CD14-positive monocyte (primary cell): ENCODE measurements around the gene MBD3. TPM values are rescaled to one million over a fixed set of nuclear protein-coding genes. Genes with fewer than 3 reads are reported as not detected.

Experiments
- DNase-seq, 3 donors: peaks; one replicate each; pipeline ENCODE4 v3.0.0-alpha.2; 2011 to 2022
- H2AFZ ChIP-seq: 2 replicates; pipeline ENCODE4 v1.6.0; 2012; ENCODE audit warnings: mild to moderate bottlenecking, low read depth, low read length, inconsistent platforms; ENCODE audit not compliant: insufficient read depth, poor library complexity, severe bottlenecking
- H3K27ac ChIP-seq, 2 donors: 1 replicate in 1 of 2; 2 replicates in 1 of 2; pipeline ENCODE4 v1.5.1; 2012 to 2013; ENCODE audit warnings: low read length in 2 of 2, control low read depth in 1 of 2, inconsistent platforms in 1 of 2, low read depth in 1 of 2, mild to moderate bottlenecking in 1 of 2
- H3K27me3 ChIP-seq, 2 donors: one replicate each; pipeline versions ENCODE4 v1.6.0 to v1.6.1; 2011 to 2013; ENCODE audit warnings: low read length in 2 of 2; ENCODE audit not compliant: control insufficient read depth in 2 of 2, insufficient read depth in 2 of 2
- H3K36me3 ChIP-seq, 2 donors: replicated peaks in 1 of 2; 1 replicate in 1 of 2; 2 replicates in 1 of 2; pipeline versions ENCODE4 v1.5.1 to v1.6.1; 2012 to 2013; ENCODE audit warnings: low read length in 2 of 2, control low read depth in 1 of 2, inconsistent platforms in 1 of 2, mild to moderate bottlenecking in 1 of 2; ENCODE audit not compliant: insufficient read depth in 2 of 2, control insufficient read depth in 1 of 2
- H3K4me1 ChIP-seq, 2 donors: 1 replicate in 1 of 2; 2 replicates in 1 of 2; pipeline versions ENCODE4 v1.5.1 to v1.6.1; 2012 to 2013; ENCODE audit warnings: low read length in 2 of 2, control low read depth in 1 of 2, inconsistent platforms in 1 of 2, mild to moderate bottlenecking in 1 of 2, moderate library complexity in 1 of 2; ENCODE audit not compliant: insufficient read depth in 2 of 2, control insufficient read depth in 1 of 2
- H3K4me2 ChIP-seq: replicated peaks from 2 replicates; pipeline ENCODE3; 2012; ENCODE audit warnings: low read length, moderate library complexity, mild to moderate bottlenecking; ENCODE audit not compliant: poor library complexity, severe bottlenecking; ENCODE audit errors: extremely low read depth
- H3K4me3 ChIP-seq, 3 experiments: fragments of 200-600 bp in 1 of 3; sonication (generic) in 1 of 3; replicated peaks in 1 of 3; 1 replicate in 2 of 3; 2 replicates in 1 of 3; pipeline ENCODE4 v1.5.1; 2011 to 2013; ENCODE audit warnings: low read length in 3 of 3, mild to moderate bottlenecking in 3 of 3, control low read depth in 2 of 3, low read depth in 2 of 3, inconsistent platforms in 1 of 3, moderate library complexity in 1 of 3
- H3K79me2 ChIP-seq: 2 replicates; pipeline ENCODE4 v1.6.0; 2012; ENCODE audit warnings: mild to moderate bottlenecking, control low read depth, inconsistent platforms, low read length, moderate library complexity; ENCODE audit not compliant: insufficient read depth
- H3K9ac ChIP-seq: 2 replicates; pipeline ENCODE4 v1.6.0; 2017; ENCODE audit warnings: low read length, mild to moderate bottlenecking; ENCODE audit not compliant: insufficient read depth, poor library complexity, severe bottlenecking
- H3K9me3 ChIP-seq, 2 donors: replicated peaks in 1 of 2; 1 replicate in 1 of 2; 2 replicates in 1 of 2; pipeline versions ENCODE4 v1.5.1 to v1.6.1; 2012 to 2013; ENCODE audit warnings: low read length in 2 of 2, control low read depth in 1 of 2; ENCODE audit not compliant: control insufficient read depth in 1 of 2, insufficient read depth in 1 of 2
- H4K20me1 ChIP-seq: 2 replicates; pipeline ENCODE4 v1.6.0; 2012; ENCODE audit warnings: mild to moderate bottlenecking, low read length, control low read depth, moderate library complexity; ENCODE audit not compliant: insufficient read depth
- H3K27ac Mint-ChIP-seq, 7 donors: one replicate each; pipeline ENCODE4 v1.8.0; 2020; ENCODE audit warnings: mild to moderate bottlenecking in 7 of 7, mixed read lengths in 7 of 7, moderate library complexity in 6 of 7, inconsistent platforms in 2 of 7
- H3K27me3 Mint-ChIP-seq, 3 donors: one replicate each; pipeline ENCODE4 v1.8.0; 2021 to 2022; ENCODE audit warnings: low read depth in 3 of 3, mild to moderate bottlenecking in 3 of 3, mixed read lengths in 3 of 3, moderate library complexity in 3 of 3, inconsistent platforms in 1 of 3
- H3K36me3 Mint-ChIP-seq, 2 donors: one replicate each; pipeline ENCODE4 v1.8.0; 2020; ENCODE audit warnings: mixed read lengths in 2 of 2, inconsistent platforms in 1 of 2, mild to moderate bottlenecking in 1 of 2
- H3K4me1 Mint-ChIP-seq: one replicate; pipeline ENCODE4 v1.8.0; 2020; ENCODE audit warnings: mild to moderate bottlenecking, mixed read lengths
- H3K4me3 Mint-ChIP-seq, 2 donors: one replicate each; pipeline ENCODE4 v1.8.0; 2020; ENCODE audit warnings: mild to moderate bottlenecking in 2 of 2, mixed read lengths in 2 of 2, moderate library complexity in 1 of 2
- H3K9me3 Mint-ChIP-seq, 7 donors: one replicate each; pipeline ENCODE4 v1.8.0; 2020 to 2022; ENCODE audit warnings: mixed read lengths in 7 of 7, mild to moderate bottlenecking in 6 of 7, moderate library complexity in 6 of 7, inconsistent platforms in 2 of 7
- WGBS: methylation state at CpG from one replicate; pipeline ENCODE4 v1.1.5; 2013; ENCODE audit warnings: missing lambda C conversion rate; ENCODE audit not compliant: insufficient coverage; 5-methylcytosine and 5-hydroxymethylcytosine counted together
- intact Hi-C, 2 donors: fragments of 100-400 bp; cut with micrococcal nuclease; formaldehyde crosslinking; loops; one replicate each; pipeline versions ENCODE4 v1.15.0 to v1.15.1; 2023
- polyA plus RNA-seq, 3 donors: library from polyadenylated mRNA; depleted of rRNA in 1 of 3; unstranded in 2 of 3; stranded (reverse) in 1 of 3; fragments of 300-500 nt in 2 of 3; fragments of >200 nt in 1 of 3; fragmentation: Illumina TruSeq in 2 of 3; gene quantifications; 1 replicate in 2 of 3; 2 replicates in 1 of 3; pipeline ENCODE4 v1.2.3, GENCODE V29; 2012 to 2021
- TF ChIP-seq, protein P1 (sequence below): fragments of 200-600 bp; IDR thresholded peaks from one replicate; pipeline ENCODE4 v1.8.0; 2022; ENCODE audit warnings: antibody characterized with exemption, mild to moderate bottlenecking

The MBD3 gene
- polyA plus RNA-seq, 3 donors, result 2.6 to 35.3 (median 4.9) TPM

DNA sequence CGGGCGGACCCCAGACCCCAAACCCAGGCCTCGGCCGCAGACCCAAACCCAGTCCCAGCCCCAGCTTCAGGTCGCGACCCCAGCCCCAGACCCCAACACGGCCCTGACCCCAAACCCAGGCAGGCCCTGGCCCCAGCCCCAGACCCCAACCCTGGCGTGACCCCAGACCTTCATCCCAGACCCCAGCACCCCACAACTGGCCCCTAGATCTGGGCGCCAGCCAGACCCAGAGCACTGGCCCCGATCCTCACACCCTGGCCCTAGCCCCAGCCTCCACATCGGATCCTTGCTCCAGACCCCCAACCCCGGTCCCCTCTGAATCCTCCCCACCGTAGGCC, 7.5 kb downstream of the MBD3 start:
- whole genome bisulfite sequencing, result 98% methylated on average over 11 of the region's 13 CpGs
- Histone ChIP-seq H3K36me3 (peaks cover 35 to 54% of the 10 kb centered on the region in 2 donors), H3K9me3 (no peaks in the 10 kb centered on the region), H2AFZ (no peak overlapping the region), H3K4me1 (peaks cover 7 to 8% of the 10 kb centered on the region in 2 donors), H3K27me3 (no peaks in the 10 kb centered on the region), H3K9ac (no peak overlapping the region), H3K4me2 (no peak overlapping the region), H3K27ac (no peak overlapping the region), H4K20me1 (peaks cover 27% of the 10 kb centered on the region), H3K4me3 (no peak overlapping the region), H3K79me2 (peaks cover 44% of the 10 kb centered on the region)
- intact Hi-C loops, result no loop called here
- TF ChIP-seq, protein P1, sequence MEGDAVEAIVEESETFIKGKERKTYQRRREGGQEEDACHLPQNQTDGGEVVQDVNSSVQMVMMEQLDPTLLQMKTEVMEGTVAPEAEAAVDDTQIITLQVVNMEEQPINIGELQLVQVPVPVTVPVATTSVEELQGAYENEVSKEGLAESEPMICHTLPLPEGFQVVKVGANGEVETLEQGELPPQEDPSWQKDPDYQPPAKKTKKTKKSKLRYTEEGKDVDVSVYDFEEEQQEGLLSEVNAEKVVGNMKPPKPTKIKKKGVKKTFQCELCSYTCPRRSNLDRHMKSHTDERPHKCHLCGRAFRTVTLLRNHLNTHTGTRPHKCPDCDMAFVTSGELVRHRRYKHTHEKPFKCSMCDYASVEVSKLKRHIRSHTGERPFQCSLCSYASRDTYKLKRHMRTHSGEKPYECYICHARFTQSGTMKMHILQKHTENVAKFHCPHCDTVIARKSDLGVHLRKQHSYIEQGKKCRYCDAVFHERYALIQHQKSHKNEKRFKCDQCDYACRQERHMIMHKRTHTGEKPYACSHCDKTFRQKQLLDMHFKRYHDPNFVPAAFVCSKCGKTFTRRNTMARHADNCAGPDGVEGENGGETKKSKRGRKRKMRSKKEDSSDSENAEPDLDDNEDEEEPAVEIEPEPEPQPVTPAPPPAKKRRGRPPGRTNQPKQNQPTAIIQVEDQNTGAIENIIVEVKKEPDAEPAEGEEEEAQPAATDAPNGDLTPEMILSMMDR, result no peak
- Mint-ChIP-seq H3K4me1 (peaks cover 6% of the 10 kb centered on the region), H3K36me3 (peaks cover 38 to 57% of the 10 kb centered on the region in 2 donors), H3K4me3 (no peak overlapping the region), H3K27ac (peak overlapping the region in 1 of 7 donors; percentile 11), H3K27me3 (no peaks in the 10 kb centered on the region), H3K9me3 (peaks cover 0 to 5% (median 0%) of the 10 kb centered on the region in 7 donors)
- no peak for DNase-seq

DNA sequence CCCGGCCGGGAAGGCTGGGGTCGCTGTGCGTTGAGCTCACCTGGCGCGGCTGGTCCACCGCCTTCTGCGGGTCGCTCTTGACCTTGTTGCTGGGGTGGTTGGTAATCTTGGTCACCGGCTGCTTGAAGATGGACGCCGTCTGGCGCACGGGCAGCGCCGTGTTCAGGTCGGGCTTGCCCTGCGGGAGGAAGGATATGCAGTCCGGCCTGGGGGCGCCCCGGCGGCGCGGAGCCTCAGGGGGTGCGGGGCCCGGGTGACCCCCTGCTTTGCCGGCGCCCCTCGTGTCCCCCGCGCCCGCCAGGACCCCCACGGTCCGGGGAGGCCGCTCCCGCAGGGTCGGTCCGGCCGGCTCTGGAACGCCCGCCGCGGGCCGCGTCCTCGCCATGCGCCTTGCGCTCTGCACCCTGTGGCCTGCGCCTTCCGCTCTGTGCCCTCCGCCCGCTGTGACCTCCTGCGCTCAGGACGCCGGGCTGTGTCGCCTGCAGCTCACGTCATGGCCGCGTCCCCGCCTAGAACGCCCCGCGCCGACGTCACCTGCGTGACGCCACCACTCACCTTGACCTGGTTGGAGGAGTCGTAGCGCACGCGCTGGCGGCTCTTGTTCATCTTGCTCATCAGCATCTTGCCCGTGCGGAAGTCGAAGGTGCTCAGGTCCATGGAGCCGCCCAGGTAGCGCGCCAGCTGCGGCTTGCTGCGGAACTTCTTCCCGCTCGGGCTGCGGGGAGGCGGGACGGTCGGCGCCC, 8.0 kb downstream of the MBD3 start:
- peaks cover 0 to 5% (median 0%) of the 10 kb centered on the region in 7 donors for H3K9me3 Mint-ChIP-seq
- peaks cover 1% of the 10 kb centered on the region for H3K4me1 Mint-ChIP-seq
- Histone ChIP-seq H2AFZ (no peak overlapping the region), H3K27me3 (no peaks in the 10 kb centered on the region), H4K20me1 (peaks cover 23% of the 10 kb centered on the region), H3K79me2 (peaks cover 39% of the 10 kb centered on the region), H3K4me1 (peaks cover 1 to 2% of the 10 kb centered on the region in 2 donors), H3K27ac (no peak overlapping the region), H3K36me3 (peaks cover 39 to 60% of the 10 kb centered on the region in 2 donors), H3K4me2 (no peak overlapping the region), H3K9me3 (no peaks in the 10 kb centered on the region), H3K9ac (no peak overlapping the region), H3K4me3 (no peak overlapping the region)
- peak overlapping the region in 1 of 7 donors; percentile 35 for H3K27ac Mint-ChIP-seq
- intact Hi-C loops, result no loop called here
- WGBS, result 98% methylated on average over 76 of the region's 87 CpGs
- H3K27me3 Mint-ChIP-seq, result no peaks in the 10 kb centered on the region
- DNase-seq, result no peak
- no peak overlapping the region for H3K4me3 Mint-ChIP-seq
- peaks cover 42 to 63% of the 10 kb centered on the region in 2 donors for H3K36me3 Mint-ChIP-seq
- TF ChIP-seq, protein P1, result no peak
